ENCODE measurements around the gene TCN1.

Gene TCN1

DNA sequence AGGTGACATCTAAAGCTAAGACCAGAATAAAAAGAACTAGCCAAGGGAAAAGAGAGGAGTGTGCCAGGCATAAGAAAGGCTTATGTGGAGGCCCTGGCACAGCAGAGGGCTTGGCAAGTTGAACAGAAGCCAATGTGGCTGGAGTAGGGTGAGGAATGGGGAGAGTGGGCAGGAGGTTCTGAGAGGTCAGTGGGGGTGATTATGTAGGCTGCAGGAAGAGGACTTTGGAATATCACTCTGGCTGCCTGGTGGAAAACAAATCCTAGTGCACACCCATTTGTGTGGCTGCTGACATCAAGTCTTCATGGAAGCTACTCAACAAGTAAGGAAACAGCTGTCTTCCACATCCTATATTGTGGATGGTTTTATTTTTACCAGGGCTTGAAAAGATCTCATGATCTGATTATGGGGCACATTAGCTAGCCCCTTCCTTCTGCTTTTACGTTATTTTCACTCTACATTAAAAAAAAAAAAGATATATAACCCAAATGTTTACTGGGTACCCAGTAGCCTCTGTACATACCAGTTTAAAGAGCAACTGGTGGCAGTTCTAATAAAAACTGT, 59.2 kb downstream of the TCN1 start:
- no peak for DNase-seq

DNA sequence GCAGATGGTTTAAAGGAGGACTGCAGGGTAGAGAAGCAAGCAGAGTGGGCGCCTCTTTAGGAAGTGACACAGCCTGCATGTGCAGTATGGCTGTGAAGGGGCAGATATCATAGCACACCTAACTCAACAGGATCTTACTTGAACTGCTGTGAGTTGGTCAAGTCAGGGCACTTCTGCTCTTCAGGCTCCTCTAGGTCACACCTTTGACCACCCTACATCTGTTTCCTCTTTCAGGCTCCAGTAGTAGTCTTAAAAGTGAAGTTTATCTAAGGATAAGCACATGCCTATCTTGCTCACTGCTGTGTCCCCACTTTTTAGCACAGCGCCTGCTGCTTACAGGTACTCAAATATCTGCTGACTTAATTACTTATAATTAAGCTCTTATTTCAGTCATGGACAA, 62.2 kb downstream of the TCN1 start:
- DNase-seq: no peak

All from NCI-H226 (cell line).